HG02938 (cell line): Measurements from ENCODE around the gene TRIM14.
"Not testable (repeated sequence)": the region's sequence is repeated elsewhere in the genome, so short reads cannot be mapped to it uniquely, and the experiment has no call there.

Experiments
- ATAC-seq: cut with Tn5 transposase; IDR thresholded peaks from one replicate; pipeline ENCODE4 v1.9.1; 2021; ENCODE audit warnings: mild to moderate bottlenecking, moderate library complexity; ENCODE audit not compliant: unreplicated experiment

The TRIM14 gene

DNA sequence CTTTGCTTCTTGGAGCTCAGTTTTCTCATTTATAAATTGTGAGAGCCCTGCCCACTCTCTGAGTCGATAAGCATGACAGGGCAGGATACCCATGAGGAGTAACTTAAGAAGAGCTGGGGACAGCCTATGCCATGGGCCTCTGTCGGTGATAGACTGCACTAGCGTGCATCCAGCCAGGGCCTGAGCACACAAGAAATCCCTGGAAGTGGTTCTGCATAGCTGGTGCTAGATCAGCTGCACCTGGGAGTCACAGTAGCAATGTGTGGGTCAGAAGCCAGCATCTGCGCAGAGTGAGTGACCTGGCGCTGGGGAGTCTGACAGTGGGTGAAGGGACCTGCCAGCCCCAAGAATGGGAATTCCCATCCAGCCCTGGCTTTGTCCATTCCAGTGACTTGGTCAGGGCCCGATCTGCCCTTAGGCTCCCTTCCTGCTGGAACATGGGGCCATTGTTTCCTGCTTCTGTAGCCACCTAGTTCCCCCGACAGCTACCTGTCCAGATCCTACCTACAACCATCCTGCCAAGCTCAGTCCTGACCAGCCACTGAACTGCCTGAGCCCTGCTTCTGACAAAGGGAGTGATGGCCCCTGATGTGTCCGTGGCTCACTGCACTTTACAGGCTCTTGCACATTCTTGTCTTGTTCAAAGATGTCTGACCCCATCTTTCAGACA lies 98.4 kb downstream of the TRIM14 start:
- no peak for ATAC-seq

DNA sequence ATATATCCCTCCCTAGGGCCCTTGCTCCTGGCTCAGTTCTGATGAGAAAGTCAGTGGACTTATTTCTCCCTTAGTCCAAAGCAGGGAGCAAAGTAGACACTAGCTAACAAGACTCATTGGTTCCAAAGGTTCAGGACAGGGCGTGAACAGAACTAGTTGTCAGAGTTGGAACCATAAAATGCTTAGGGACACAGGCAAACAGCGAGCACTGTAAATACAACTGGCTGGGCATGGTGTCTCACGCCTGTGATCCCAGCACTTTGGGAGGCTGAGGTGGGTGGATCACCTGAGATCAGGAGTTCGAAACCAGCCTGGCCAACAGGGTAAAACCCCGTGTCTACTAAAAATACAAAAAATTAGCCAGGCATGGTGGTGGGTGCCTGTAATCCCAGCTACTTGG lies 99.2 kb downstream of the TRIM14 start:
- not testable (repeated sequence) for ATAC-seq
